Nephron progenitor cell (in vitro differentiated cells): ENCODE data around the gene SLC35F3.

Source experiments
- DNase-seq: peaks from one replicate; pipeline ENCODE4 v3.0.0; 2021
- H3K27ac Mint-ChIP-seq: 2 replicates; pipeline ENCODE4 v1.8.0; 2021; ENCODE audit warnings: mild to moderate bottlenecking, moderate library complexity, mixed read lengths
- H3K27me3 Mint-ChIP-seq: 2 replicates; pipeline ENCODE4 v1.8.0; 2021; ENCODE audit warnings: mild to moderate bottlenecking, low read depth, mixed read lengths; ENCODE audit not compliant: poor library complexity
- H3K36me3 Mint-ChIP-seq: 2 replicates; pipeline ENCODE4 v1.8.0; 2021; ENCODE audit warnings: low read depth, mixed read lengths
- H3K4me1 Mint-ChIP-seq: 2 replicates; pipeline ENCODE4 v1.8.0; 2021; ENCODE audit warnings: mixed read lengths
- H3K4me3 Mint-ChIP-seq: 2 replicates; pipeline ENCODE4 v1.8.0; 2021; ENCODE audit warnings: mild to moderate bottlenecking, moderate library complexity, mixed read lengths
- H3K9me3 Mint-ChIP-seq: 2 replicates; pipeline ENCODE4 v1.8.0; 2021; ENCODE audit warnings: mild to moderate bottlenecking, moderate library complexity, mixed read lengths
- CTCF ChIP-seq: fragments of 200-600 bp; sonication (generic); IDR thresholded peaks from 2 replicates; pipeline ENCODE4 v1.5.0; 2021; ENCODE audit warnings: antibody characterized with exemption

SLC35F3 gene

DNA sequence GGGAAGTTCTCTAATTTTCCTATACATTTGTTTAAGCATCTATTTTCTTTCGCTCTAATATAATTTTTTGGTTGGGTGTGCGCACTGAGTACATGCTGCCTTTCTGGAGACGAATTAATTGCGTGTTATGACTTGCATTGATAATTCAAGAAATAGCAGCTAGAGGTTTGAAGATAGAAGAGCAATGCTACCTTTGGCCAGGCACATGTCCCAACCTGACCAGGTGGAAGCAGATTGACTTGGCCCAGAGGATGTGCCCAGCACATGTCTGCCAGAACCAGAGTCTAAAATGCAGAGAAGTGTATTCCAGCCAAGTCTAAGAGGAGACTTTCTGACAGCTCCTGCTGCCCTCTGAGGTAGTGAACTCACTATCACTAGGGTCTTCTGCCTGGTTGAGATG lies 114.3 kb downstream of the SLC35F3 start:
- TF ChIP-seq CTCF: no peak
- peaks cover 12% of the 10 kb centered on the region for H3K27me3 Mint-ChIP-seq
- H3K4me1 Mint-ChIP-seq: no peaks in the 10 kb centered on the region
- no peak overlapping the region for H3K27ac Mint-ChIP-seq
- no peak for DNase-seq
- H3K36me3 Mint-ChIP-seq: no peaks in the 10 kb centered on the region
- H3K4me3 Mint-ChIP-seq: no peak overlapping the region
- H3K9me3 Mint-ChIP-seq: no peaks in the 10 kb centered on the region

DNA sequence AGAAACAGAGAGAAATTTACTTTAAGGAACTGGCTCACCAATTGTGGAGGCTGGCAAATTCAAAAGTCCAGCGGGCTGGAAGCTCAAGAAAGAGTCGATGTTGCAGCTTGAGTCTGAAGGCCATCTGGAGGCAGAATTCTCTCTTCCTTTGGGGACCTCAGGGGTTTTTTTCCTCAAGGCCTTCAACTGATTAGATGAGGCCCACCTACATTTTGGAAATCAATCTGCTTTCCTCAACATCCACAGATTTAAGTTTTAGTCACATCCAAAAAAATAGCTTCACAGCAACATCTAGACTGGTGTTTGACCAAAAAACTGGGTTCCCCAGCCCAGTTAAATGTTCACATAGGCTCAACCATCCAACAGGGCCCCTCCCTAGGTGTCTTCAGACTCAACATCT lies 114.9 kb downstream of the SLC35F3 start:
- Mint-ChIP-seq H3K36me3 (no peaks in the 10 kb centered on the region), H3K4me1 (no peaks in the 10 kb centered on the region)

DNA sequence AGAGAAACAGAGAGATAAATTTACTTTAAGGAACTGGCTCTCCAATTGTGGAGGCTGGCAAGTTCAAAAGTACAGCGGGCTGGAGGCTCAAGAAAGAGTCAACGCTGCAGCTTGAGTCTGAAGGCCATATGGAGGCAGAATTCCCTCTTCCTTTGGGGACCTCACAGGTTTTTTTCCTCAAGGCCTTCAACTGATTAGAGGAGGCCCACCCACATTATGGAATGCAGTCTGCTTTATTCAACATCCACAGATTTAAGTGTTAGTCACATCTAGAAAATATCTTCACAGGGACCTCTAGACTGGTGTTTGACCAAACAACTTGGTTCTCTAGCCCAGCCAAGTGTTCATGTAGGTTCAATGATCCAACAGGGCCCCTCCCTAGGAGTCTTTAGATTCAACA lies 117.8 kb downstream of the SLC35F3 start:
- peaks cover 7% of the 10 kb centered on the region for H3K27me3 Mint-ChIP-seq
- H3K9me3 Mint-ChIP-seq: no peaks in the 10 kb centered on the region
- no peak for TF ChIP-seq CTCF
- no peaks in the 10 kb centered on the region for H3K4me1 Mint-ChIP-seq
- H3K36me3 Mint-ChIP-seq: no peaks in the 10 kb centered on the region
- no peak for DNase-seq
- H3K4me3 Mint-ChIP-seq: no peak overlapping the region
- H3K27ac Mint-ChIP-seq: no peak overlapping the region

More for the DNA sequence above, 114.9 kb downstream of the SLC35F3 start:
- Mint-ChIP-seq H3K9me3 (no peaks in the 10 kb centered on the region), H3K4me3 (no peak overlapping the region), H3K27me3 (peaks cover 12% of the 10 kb centered on the region), H3K27ac (no peak overlapping the region)
- DNase-seq: no peak
- no peak for TF ChIP-seq CTCF

DNA sequence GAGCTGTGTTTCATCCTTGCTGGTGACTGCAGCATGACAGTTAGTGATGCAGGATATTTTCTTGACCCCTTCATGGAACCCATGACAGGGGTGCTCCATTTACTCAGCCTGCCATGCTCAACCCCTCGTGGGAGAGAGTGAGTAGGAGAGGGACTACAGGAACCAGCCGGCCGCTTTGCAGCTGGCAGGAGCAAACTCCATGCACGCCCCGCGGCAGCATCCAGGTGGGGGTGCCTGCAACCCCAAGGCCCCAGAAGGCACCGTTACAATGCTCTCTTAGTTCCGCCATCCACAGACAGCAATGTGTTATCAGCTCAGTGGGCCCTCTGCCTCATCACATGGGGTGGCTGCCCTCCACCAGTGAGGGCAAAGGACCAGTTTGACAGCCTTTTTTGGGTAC lies 135.1 kb downstream of the SLC35F3 start:
- no peak for TF ChIP-seq CTCF
- H3K9me3 Mint-ChIP-seq: no peaks in the 10 kb centered on the region
- H3K4me3 Mint-ChIP-seq: no peak overlapping the region
- H3K27ac Mint-ChIP-seq: no peak overlapping the region
- no peaks in the 10 kb centered on the region for H3K4me1 Mint-ChIP-seq
- peaks cover 21% of the 10 kb centered on the region for H3K27me3 Mint-ChIP-seq
- DNase-seq: no peak
- H3K36me3 Mint-ChIP-seq: no peaks in the 10 kb centered on the region

GRCh38 chr1:234040446-234041317 lies 136.2 kb downstream of the SLC35F3 start:
- H3K36me3 Mint-ChIP-seq: no peaks in the 10 kb centered on the region
- TF ChIP-seq CTCF: no peak
- no peak for DNase-seq
- H3K27me3 Mint-ChIP-seq: peaks cover 24% of the 10 kb centered on the region
- no peak overlapping the region for H3K27ac Mint-ChIP-seq
- H3K4me1 Mint-ChIP-seq: no peaks in the 10 kb centered on the region
- no peak overlapping the region for H3K4me3 Mint-ChIP-seq
- no peaks in the 10 kb centered on the region for H3K9me3 Mint-ChIP-seq

DNA sequence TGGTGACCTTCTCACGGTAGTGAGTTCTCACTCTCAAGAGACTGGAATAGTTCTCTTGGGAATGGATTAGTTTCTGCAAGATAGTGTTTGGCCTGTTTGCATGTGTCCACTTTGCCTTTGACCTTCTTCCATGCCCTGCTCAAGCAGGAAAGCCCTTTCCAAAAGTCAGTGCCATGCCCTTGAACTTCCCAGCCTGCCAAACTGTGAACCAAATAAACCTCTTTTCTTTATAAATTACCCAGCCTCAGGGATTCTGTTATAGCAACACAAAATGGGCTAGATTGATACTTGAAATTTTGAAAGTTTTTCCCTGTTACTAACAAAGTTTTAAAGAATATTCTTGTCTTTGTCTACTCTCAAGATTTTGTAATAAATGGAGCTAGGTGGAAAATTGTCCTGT lies 139.6 kb downstream of the SLC35F3 start:
- no peaks in the 10 kb centered on the region for H3K4me1 Mint-ChIP-seq
- no peak for TF ChIP-seq CTCF
- H3K36me3 Mint-ChIP-seq: no peaks in the 10 kb centered on the region
- H3K27ac Mint-ChIP-seq: no peak overlapping the region
- DNase-seq: no peak
- H3K27me3 Mint-ChIP-seq: peaks cover 21% of the 10 kb centered on the region
- H3K4me3 Mint-ChIP-seq: no peak overlapping the region
- peaks cover 14% of the 10 kb centered on the region for H3K9me3 Mint-ChIP-seq
